Right ventricle myocardium inferior (tissue), 1 donor: ENCODE results near the gene TENT5A. TPM values are rescaled to one million over a fixed set of nuclear protein-coding genes. Genes with fewer than 3 reads are reported as not detected.
A peak's percentile ranks its signal among the peaks of the same experiment; 100 is the strongest.

ENCODE experiments used
- ATAC-seq: fragments of 200-7000 bp; cut with Tn5 transposase; one replicate; pipeline ENCODE4 v1.9.1; 2020; ENCODE audit warnings: mild to moderate bottlenecking, moderate library complexity
- DNase-seq: peaks from one replicate; pipeline ENCODE4 v3.0.0; 2021; ENCODE audit errors: missing footprints
- intact Hi-C: fragments of 100-400 bp; cut with DNase I; formaldehyde crosslinking; loops from one replicate; pipeline ENCODE4 v1.11.0; 2022
- total RNA-seq: library from RNA; stranded (reverse); fragmentation: NEBNext Ultra II Directional; extraction: Animal tissue kit (Norgen Biotek cat#: 25700); gene quantifications from one replicate; pipeline ENCODE4 v1.2.1, GENCODE V29; 2021
- donor health status: DM: no; HTN: yes; CAD: no; lungs with severe emphysema.

TENT5A gene
- total RNA-seq, 1 donor from 2014 or later = 60.9 TPM

DNA sequence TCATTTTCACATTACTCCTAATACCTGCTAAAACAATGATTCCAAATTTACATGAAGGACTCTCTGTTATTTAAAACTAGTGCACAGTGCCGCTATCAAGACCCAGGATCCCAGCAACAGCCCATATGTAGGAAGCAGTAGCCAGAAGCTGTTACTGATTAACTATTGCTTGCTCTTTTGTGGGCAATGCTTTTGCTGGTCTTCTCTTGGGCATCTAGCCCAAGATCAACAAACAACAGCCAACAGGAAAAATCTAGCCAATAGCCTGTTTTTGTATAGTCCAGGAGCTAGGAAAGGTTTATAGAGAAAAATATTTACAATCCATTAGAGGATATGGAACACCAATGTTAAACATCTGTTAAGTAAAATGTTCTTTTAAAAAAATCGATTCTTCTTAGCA is 22.1 kb upstream of the TENT5A start:
- DNase-seq (no peak), ATAC-seq (no peak)
- intact Hi-C loops = no loop called here

DNA sequence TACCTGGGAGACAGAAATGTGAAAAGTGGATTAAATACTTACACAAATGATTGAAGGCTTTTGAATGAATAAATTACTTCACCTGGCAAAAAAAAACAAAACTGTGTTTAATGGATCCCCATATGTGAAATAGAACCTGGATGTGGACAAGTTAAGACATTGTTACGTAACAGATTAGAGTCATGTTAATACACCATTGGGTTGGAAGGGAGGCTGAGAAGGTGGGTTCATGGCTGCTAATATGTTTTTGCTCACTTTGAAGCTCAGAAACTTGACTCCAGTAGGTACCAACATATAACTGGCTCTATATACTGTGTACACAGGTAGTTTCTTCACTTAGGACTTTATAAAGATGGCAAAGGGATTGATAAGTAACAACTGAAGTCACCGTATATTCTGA is 21.4 kb upstream of the TENT5A start:
- intact Hi-C loops = no loop called here
- ATAC-seq (no peak), DNase-seq (no peak)

GRCh38 chr6:81772741-81773140 is 20.3 kb upstream of the TENT5A start:
- DNase-seq (no peak), ATAC-seq (no peak)
- intact Hi-C loops = no loop called here

- DNase-seq = no peak
- intact Hi-C loops = no loop called here
- ATAC-seq = no peak
These were observed 18.6 kb upstream of the TENT5A start for GRCh38 chr6:81771097-81771496.

DNA sequence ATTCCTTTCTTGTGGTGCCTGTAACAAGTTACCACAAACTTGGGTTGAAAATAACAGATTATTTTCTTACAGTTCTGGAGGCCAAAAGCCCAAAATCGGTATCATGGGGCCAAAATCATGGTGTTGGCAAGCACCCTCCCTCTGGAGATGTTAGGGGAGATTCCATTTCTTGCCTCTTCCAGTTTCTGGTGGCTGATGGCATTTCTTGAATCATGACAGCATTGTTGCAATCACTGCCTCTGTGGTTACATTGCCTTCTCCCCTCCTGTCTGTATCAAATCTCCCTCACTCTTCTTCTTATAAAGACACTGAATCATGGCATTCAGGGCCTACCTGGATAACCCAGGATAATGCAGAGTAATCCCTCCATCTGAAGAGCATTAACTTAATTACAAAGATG is 17.9 kb upstream of the TENT5A start:
- ATAC-seq (no peak), DNase-seq (no peak)
- intact Hi-C loops = no loop called here

GRCh38 chr6:81769824-81770223 is 17.3 kb upstream of the TENT5A start:
- no peak for DNase-seq
- intact Hi-C loops = no loop called here
- ATAC-seq = no peak

- no peak for ATAC-seq
- DNase-seq = no peak
- intact Hi-C loops = no loop called here
These were observed 15.9 kb upstream of the TENT5A start for GRCh38 chr6:81768150-81768942.

DNA sequence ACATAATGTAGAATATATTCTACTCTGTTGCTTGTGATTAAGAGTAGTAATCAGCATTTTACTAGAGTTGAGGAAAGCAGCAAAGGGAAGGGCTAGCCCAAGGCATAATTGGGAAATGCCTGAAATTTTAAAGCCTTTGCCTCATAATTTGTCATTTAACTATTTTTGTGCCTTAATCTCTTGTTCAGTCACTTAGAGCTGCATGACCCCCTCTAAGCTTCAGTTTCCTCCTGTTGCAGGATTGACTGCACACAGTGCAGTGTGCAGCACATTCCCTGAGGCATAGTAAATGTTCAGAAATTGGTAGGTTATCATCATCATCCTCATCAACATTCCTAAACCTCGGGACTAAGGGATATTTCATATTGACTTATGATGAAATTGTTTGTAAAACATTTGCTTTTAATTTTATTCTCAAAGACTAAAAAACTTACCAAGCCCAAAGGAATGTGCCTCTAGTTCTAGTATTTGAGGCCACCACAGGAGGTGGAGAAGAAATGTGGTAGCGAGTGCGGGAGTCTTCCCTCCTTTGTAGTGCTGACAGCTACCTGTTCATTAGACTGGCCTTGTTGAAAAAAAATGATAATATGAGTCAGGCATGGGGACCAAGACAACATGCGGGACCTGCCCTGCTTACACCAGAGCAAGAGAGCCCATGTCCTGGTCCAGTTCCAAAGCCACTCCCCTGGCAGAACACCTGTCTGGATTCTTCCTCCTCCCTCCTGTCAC is 14.8 kb upstream of the TENT5A start:
- ATAC-seq = no peak

DNA sequence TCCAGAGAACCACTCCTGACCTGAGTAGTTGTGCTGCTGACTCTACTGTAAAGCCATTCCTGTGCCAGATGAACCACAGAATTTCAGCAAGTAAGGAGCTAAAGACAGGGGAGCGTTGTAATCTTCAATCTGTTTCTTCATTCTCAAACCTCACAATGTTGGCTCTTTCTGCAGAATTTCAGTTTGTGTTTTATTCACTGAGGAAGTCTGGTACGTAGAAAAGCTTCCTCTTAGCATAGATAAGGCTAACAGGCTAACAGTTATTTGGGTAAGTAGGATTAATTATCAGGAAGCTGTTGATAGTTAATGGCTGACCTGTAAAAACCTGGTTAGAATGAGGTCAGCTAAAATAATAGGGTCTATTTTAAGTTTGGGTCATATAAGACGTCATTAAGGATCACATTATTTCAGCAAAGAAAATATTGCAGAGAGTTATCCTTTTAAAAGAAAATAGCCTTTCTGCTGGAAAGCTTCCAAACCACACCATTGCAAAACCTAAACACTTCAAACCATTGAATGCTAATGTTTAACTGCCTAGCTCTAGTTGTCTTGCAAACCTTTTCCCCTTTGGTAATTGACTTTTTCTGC is 14.1 kb upstream of the TENT5A start:
- intact Hi-C loops = no loop called here
- ATAC-seq (peak; percentile 16), DNase-seq (no peak)

More for the DNA sequence above, 14.8 kb upstream of the TENT5A start:
- intact Hi-C loops = no loop called here
- no peak for DNase-seq

DNA sequence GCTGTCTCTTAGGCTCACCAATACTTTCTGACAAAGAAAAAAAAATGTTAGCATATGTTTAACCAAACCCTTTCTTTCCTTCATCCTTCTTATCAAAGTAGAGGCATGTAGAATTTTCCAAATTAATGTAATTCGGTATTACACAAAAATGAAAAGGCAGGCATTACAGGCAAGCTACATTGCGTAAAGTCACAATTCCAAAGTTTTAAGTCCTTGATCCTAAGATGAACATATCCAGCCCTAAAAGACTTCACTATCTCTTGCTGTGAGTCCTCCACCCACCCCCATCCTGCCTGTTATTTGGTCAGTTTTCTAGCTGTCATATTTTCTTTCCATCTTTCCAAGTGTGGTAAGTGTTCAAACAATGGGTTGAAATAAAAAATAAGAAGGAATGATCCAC is 12.1 kb upstream of the TENT5A start:
- ATAC-seq (no peak), DNase-seq (no peak)
- intact Hi-C loops = no loop called here

DNA sequence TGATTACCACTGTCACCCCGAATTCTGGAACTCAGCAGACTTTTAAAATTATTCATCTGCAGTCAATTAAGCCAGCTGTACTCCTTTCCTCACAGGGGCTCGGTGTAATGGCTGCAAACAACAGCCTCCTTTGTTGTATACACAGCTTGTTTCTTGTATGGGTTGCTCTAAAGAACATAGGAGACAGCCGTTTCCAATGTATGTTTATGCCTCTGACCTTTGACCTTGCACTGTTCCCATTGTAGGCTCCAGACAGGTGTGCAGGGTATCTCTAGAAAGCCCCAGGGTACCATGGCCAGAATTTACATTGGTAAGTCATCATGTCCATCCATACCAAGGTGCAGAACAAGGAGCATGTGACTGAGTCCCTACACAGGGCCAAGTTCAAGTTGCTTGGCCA is 11.5 kb upstream of the TENT5A start:
- intact Hi-C loops = no loop called here
- ATAC-seq = no peak
- no peak for DNase-seq

GRCh38 chr6:81763051-81763450 is 10.6 kb upstream of the TENT5A start:
- intact Hi-C loops = no loop called here
- DNase-seq = no peak
- ATAC-seq = peak; percentile 13

DNA sequence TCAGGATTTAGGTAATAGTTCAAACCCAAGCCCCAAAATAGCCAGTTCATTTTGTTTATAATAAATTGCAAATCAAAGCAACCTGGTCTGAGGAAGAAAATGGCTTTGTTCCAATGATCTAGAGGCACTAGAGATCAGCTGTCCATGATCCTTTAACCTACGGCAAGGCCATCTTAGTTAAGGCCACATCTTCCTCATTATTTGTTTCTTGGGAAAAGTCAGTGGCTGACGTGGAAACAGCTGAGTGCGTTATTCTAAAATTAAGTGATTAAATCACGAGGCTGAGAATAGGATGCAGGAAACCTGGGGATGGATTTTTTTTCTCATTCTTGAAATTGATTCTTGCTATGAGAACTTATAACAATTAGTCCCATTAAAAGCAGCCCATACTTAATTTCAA is 10.1 kb upstream of the TENT5A start:
- DNase-seq (no peak), ATAC-seq (no peak)
- intact Hi-C loops = no loop called here

DNA sequence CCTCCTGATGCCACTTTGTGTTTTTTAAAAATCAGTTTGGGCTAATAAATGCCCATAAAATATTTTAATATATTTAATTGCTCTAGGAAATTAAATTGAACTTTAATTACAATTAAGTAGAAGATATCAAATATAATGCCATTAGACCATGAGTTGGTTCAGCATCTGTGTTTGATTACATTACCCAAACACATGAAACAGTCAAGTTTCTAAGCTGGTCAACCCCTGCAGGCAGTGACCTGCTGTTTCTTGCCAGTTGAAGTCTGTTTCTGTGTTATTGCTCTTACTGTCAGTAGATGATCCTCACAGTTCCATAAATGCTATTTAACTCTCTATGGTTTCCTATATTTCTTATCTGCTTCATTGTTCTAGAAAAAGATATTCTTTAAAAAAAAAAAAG is 9.7 kb upstream of the TENT5A start:
- DNase-seq (no peak), ATAC-seq (no peak)
- intact Hi-C loops = no loop called here

GRCh38 chr6:81761197-81761596 is 8.7 kb upstream of the TENT5A start:
- intact Hi-C loops = no loop called here
- DNase-seq = no peak
- ATAC-seq = no peak

DNA sequence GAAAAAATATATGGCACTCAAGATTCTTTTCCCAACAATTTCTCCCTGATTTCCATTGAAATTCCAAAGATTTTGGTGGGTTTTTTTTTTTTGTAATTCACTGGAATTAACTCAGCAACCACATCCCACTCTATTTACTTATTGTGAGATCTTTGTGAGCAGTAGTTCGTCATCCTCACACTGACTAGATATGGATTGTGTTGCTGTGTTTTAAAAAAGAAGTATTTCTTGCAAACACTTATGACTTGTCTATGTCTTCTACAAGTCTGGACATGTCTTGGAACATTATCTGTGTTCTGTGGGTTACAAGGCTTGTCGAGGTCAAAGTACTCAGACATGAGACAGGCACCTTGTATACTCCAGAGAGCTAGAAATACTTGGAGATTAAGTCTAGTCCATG is 7.3 kb upstream of the TENT5A start:
- ATAC-seq (no peak), DNase-seq (no peak)

GRCh38 chr6:81758221-81758620 is 5.7 kb upstream of the TENT5A start:
- no peak for ATAC-seq
- intact Hi-C loops = loop anchor here (10.0 kb wide), 1 partner anchor 1153 kb away; no protein-coding TSS in a partner anchor
- DNase-seq = no peak

More for the DNA sequence above, 7.3 kb upstream of the TENT5A start:
- intact Hi-C loops = loop anchor here (10.0 kb wide), 1 partner anchor 1155 kb away; no protein-coding TSS in a partner anchor

DNA sequence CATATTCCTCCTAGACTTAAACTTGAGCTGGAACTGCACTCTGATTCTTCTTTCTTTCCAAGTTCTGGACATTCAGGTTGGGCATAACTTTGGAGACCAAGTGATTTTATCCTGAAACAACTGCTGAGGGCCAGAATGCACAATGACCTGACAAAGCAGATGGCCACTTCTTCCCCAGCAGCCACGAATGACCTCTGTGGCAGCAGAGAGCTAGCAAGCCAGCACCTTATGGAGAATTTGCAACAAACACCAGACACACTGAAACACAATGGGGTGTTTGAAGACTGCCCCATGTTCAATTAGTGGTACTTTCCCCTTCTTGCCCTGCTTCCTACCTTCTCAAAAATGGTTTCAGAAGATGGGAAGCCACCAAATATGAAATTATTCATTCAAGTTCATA is 4.2 kb upstream of the TENT5A start:
- intact Hi-C loops = loop anchor here (10.0 kb wide), 1 partner anchor 1152 kb away; no protein-coding TSS in a partner anchor
- DNase-seq (no peak), ATAC-seq (no peak)

- DNase-seq (no peak), ATAC-seq (no peak)
- intact Hi-C loops = loop anchor here (10.0 kb wide), 1 partner anchor 1151 kb away; no protein-coding TSS in a partner anchor
These were observed 3.1 kb upstream of the TENT5A start for GRCh38 chr6:81755551-81755950.

- DNase-seq (no peak), ATAC-seq (no peak)
These were observed 2.4 kb upstream of the TENT5A start for GRCh38 chr6:81754906-81755305.

More at GRCh38 chr6:81754906-81755305, 2.4 kb upstream of the TENT5A start:
- intact Hi-C loops = loop anchor here (5.0 to 10.0 kb wide), 5 partner anchors 82 to 1543 kb away; no protein-coding TSS in a partner anchor
